CD14-positive monocyte (primary cell): Measurements from ENCODE around the gene LZTR1. TPM values are rescaled to one million over a fixed set of nuclear protein-coding genes. Genes with fewer than 3 reads are reported as not detected.
A peak's percentile ranks its signal among the peaks of the same experiment; 100 is the strongest.

Experiments used
- DNase-seq, 3 donors: peaks; one replicate each; pipeline ENCODE4 v3.0.0-alpha.2; 2011 to 2022
- H2AFZ ChIP-seq: 2 replicates; pipeline ENCODE4 v1.6.0; 2012; ENCODE audit warnings: mild to moderate bottlenecking, low read depth, low read length, inconsistent platforms; ENCODE audit not compliant: insufficient read depth, poor library complexity, severe bottlenecking
- H3K27ac ChIP-seq, 2 donors: 1 replicate in 1 of 2; 2 replicates in 1 of 2; pipeline ENCODE4 v1.5.1; 2012 to 2013; ENCODE audit warnings: low read length in 2 of 2, control low read depth in 1 of 2, inconsistent platforms in 1 of 2, low read depth in 1 of 2, mild to moderate bottlenecking in 1 of 2
- H3K27me3 ChIP-seq, 2 donors: one replicate each; pipeline versions ENCODE4 v1.6.0 to v1.6.1; 2011 to 2013; ENCODE audit warnings: low read length in 2 of 2; ENCODE audit not compliant: control insufficient read depth in 2 of 2, insufficient read depth in 2 of 2
- H3K36me3 ChIP-seq, 2 donors: replicated peaks in 1 of 2; 1 replicate in 1 of 2; 2 replicates in 1 of 2; pipeline versions ENCODE4 v1.5.1 to v1.6.1; 2012 to 2013; ENCODE audit warnings: low read length in 2 of 2, control low read depth in 1 of 2, inconsistent platforms in 1 of 2, mild to moderate bottlenecking in 1 of 2; ENCODE audit not compliant: insufficient read depth in 2 of 2, control insufficient read depth in 1 of 2
- H3K4me1 ChIP-seq, 2 donors: 1 replicate in 1 of 2; 2 replicates in 1 of 2; pipeline versions ENCODE4 v1.5.1 to v1.6.1; 2012 to 2013; ENCODE audit warnings: low read length in 2 of 2, control low read depth in 1 of 2, inconsistent platforms in 1 of 2, mild to moderate bottlenecking in 1 of 2, moderate library complexity in 1 of 2; ENCODE audit not compliant: insufficient read depth in 2 of 2, control insufficient read depth in 1 of 2
- H3K4me2 ChIP-seq: replicated peaks from 2 replicates; pipeline ENCODE3; 2012; ENCODE audit warnings: low read length, moderate library complexity, mild to moderate bottlenecking; ENCODE audit not compliant: poor library complexity, severe bottlenecking; ENCODE audit errors: extremely low read depth
- H3K4me3 ChIP-seq, 3 experiments: fragments of 200-600 bp in 1 of 3; sonication (generic) in 1 of 3; replicated peaks in 1 of 3; 1 replicate in 2 of 3; 2 replicates in 1 of 3; pipeline ENCODE4 v1.5.1; 2011 to 2013; ENCODE audit warnings: low read length in 3 of 3, mild to moderate bottlenecking in 3 of 3, control low read depth in 2 of 3, low read depth in 2 of 3, inconsistent platforms in 1 of 3, moderate library complexity in 1 of 3
- H3K79me2 ChIP-seq: 2 replicates; pipeline ENCODE4 v1.6.0; 2012; ENCODE audit warnings: mild to moderate bottlenecking, control low read depth, inconsistent platforms, low read length, moderate library complexity; ENCODE audit not compliant: insufficient read depth
- H3K9ac ChIP-seq: 2 replicates; pipeline ENCODE4 v1.6.0; 2017; ENCODE audit warnings: low read length, mild to moderate bottlenecking; ENCODE audit not compliant: insufficient read depth, poor library complexity, severe bottlenecking
- H3K9me3 ChIP-seq, 2 donors: replicated peaks in 1 of 2; 1 replicate in 1 of 2; 2 replicates in 1 of 2; pipeline versions ENCODE4 v1.5.1 to v1.6.1; 2012 to 2013; ENCODE audit warnings: low read length in 2 of 2, control low read depth in 1 of 2; ENCODE audit not compliant: control insufficient read depth in 1 of 2, insufficient read depth in 1 of 2
- H4K20me1 ChIP-seq: 2 replicates; pipeline ENCODE4 v1.6.0; 2012; ENCODE audit warnings: mild to moderate bottlenecking, low read length, control low read depth, moderate library complexity; ENCODE audit not compliant: insufficient read depth
- H3K27ac Mint-ChIP-seq, 7 donors: one replicate each; pipeline ENCODE4 v1.8.0; 2020; ENCODE audit warnings: mild to moderate bottlenecking in 7 of 7, mixed read lengths in 7 of 7, moderate library complexity in 6 of 7, inconsistent platforms in 2 of 7
- H3K27me3 Mint-ChIP-seq, 3 donors: one replicate each; pipeline ENCODE4 v1.8.0; 2021 to 2022; ENCODE audit warnings: low read depth in 3 of 3, mild to moderate bottlenecking in 3 of 3, mixed read lengths in 3 of 3, moderate library complexity in 3 of 3, inconsistent platforms in 1 of 3
- H3K36me3 Mint-ChIP-seq, 2 donors: one replicate each; pipeline ENCODE4 v1.8.0; 2020; ENCODE audit warnings: mixed read lengths in 2 of 2, inconsistent platforms in 1 of 2, mild to moderate bottlenecking in 1 of 2
- H3K4me1 Mint-ChIP-seq: one replicate; pipeline ENCODE4 v1.8.0; 2020; ENCODE audit warnings: mild to moderate bottlenecking, mixed read lengths
- H3K4me3 Mint-ChIP-seq, 2 donors: one replicate each; pipeline ENCODE4 v1.8.0; 2020; ENCODE audit warnings: mild to moderate bottlenecking in 2 of 2, mixed read lengths in 2 of 2, moderate library complexity in 1 of 2
- H3K9me3 Mint-ChIP-seq, 7 donors: one replicate each; pipeline ENCODE4 v1.8.0; 2020 to 2022; ENCODE audit warnings: mixed read lengths in 7 of 7, mild to moderate bottlenecking in 6 of 7, moderate library complexity in 6 of 7, inconsistent platforms in 2 of 7
- WGBS: methylation state at CpG from one replicate; pipeline ENCODE4 v1.1.5; 2013; ENCODE audit warnings: missing lambda C conversion rate; ENCODE audit not compliant: insufficient coverage; 5-methylcytosine and 5-hydroxymethylcytosine counted together
- intact Hi-C, 2 donors: fragments of 100-400 bp; cut with micrococcal nuclease; formaldehyde crosslinking; loops; one replicate each; pipeline versions ENCODE4 v1.15.0 to v1.15.1; 2023
- polyA plus RNA-seq, 3 donors: library from polyadenylated mRNA; depleted of rRNA in 1 of 3; unstranded in 2 of 3; stranded (reverse) in 1 of 3; fragments of 300-500 nt in 2 of 3; fragments of >200 nt in 1 of 3; fragmentation: Illumina TruSeq in 2 of 3; gene quantifications; 1 replicate in 2 of 3; 2 replicates in 1 of 3; pipeline ENCODE4 v1.2.3, GENCODE V29; 2012 to 2021
- TF ChIP-seq, protein P1 (sequence below): fragments of 200-600 bp; IDR thresholded peaks from one replicate; pipeline ENCODE4 v1.8.0; 2022; ENCODE audit warnings: antibody characterized with exemption, mild to moderate bottlenecking

The LZTR1 gene
- polyA plus RNA-seq, 3 donors: 7.1 to 63.3 (median 11.5) TPM

DNA sequence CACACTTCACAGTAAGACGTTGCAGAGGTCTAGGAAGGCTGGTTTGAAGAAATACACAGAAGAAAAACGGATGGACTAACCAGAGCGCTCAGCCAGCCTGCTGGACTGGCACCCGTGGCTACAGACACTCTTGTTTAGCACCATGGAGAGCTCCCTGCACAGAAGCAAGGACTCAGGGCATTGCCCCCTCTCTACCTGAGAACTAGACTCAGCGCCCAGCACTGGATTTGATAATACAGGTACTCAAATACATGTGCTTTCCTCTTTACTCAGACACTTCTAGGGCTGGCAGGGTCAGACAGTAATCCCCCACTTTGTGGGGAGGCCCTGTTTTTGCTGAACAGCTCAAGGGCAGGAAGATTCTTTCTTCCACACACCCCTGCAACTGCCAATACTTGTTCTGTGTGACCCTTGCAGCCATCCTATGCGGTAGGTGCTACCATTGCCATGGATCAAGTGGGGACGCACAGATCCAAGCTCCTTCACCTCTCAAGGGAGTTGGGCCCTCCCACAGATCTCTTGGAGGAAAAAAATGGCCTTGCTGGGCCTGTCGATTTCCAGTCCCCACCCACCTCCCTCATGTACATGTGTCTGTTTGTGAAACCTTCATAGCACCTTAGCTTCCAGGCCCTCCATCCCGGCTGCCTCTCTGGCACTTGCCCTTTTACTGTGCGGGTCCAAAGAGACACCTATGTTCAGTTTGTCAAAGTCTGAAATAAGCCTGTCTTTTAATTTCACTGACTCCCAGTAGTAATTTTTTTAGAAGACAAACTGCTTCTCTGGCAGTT lies 27.7 kb downstream of the LZTR1 start:
- H2AFZ ChIP-seq: no peak overlapping the region
- H3K9ac ChIP-seq: no peak overlapping the region
- Mint-ChIP-seq H3K4me1 (peaks cover 10% of the 10 kb centered on the region), H3K4me3 (no peak overlapping the region), H3K27ac (peak overlapping the region in 1 of 7 donors; percentile 26), H3K36me3 (no peaks in the 10 kb centered on the region), H3K9me3 (no peaks in the 10 kb centered on the region), H3K27me3 (peaks cover 11 to 19% (median 12%) of the 10 kb centered on the region in 3 donors)
- no peak overlapping the region for H3K4me3 ChIP-seq
- no peaks in the 10 kb centered on the region for H3K9me3 ChIP-seq
- no peak overlapping the region for H3K27ac ChIP-seq
- H3K4me1 ChIP-seq: peaks cover 13 to 15% of the 10 kb centered on the region in 2 donors
- H3K79me2 ChIP-seq: no peaks in the 10 kb centered on the region
- H3K27me3 ChIP-seq: peaks cover 0 to 8% of the 10 kb centered on the region in 2 donors
- 88% methylated on average over 8 of the region's 10 CpGs for WGBS
- no peak for DNase-seq
- no peaks in the 10 kb centered on the region for H4K20me1 ChIP-seq
- no peak overlapping the region for H3K4me2 ChIP-seq
- no peaks in the 10 kb centered on the region for H3K36me3 ChIP-seq
- intact Hi-C loops: loop anchor here in 1 of 2 donors (5.0 to 10.0 kb wide), 2 partner anchors 48 to 125 kb away; no protein-coding TSS in a partner anchor
- TF ChIP-seq, protein P1, sequence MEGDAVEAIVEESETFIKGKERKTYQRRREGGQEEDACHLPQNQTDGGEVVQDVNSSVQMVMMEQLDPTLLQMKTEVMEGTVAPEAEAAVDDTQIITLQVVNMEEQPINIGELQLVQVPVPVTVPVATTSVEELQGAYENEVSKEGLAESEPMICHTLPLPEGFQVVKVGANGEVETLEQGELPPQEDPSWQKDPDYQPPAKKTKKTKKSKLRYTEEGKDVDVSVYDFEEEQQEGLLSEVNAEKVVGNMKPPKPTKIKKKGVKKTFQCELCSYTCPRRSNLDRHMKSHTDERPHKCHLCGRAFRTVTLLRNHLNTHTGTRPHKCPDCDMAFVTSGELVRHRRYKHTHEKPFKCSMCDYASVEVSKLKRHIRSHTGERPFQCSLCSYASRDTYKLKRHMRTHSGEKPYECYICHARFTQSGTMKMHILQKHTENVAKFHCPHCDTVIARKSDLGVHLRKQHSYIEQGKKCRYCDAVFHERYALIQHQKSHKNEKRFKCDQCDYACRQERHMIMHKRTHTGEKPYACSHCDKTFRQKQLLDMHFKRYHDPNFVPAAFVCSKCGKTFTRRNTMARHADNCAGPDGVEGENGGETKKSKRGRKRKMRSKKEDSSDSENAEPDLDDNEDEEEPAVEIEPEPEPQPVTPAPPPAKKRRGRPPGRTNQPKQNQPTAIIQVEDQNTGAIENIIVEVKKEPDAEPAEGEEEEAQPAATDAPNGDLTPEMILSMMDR: no peak

DNA sequence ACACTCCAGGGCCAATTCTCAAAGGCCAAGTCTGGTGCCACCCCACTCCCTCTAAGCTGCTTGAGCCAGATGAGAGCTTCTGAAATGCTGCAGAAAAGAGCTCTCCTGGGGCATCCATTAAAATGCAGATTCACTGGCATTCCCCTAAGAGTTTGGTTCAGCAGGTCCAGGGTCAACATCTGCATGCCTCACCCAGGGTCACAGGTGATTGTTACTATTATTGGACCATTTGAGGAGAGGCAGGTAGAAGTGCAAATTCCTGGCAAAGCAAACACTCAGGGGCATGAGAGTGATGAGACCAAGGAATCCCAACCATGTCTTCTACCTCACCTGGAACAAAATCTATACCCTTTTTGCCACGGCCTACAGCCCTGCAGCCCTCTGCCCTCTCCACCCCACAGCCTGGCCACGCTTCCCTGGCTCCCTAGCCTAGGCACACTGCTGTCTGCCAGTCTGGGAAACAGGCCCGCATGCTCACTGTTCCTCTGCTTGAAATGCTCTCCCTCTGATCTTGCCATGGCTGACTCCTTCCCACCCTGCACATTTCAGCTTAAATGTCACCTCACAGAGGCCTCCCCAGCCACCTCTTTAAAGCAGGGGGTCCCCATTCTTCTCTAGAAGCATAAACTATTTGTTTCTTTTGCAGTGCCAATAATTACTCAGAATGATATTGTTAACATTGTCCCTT lies 28.5 kb downstream of the LZTR1 start:
- no peak for DNase-seq
- intact Hi-C loops: loop anchor here in 1 of 2 donors (5.0 to 10.0 kb wide), 2 partner anchors 48 to 126 kb away; no protein-coding TSS in a partner anchor
- no peak overlapping the region for H2AFZ ChIP-seq
- H4K20me1 ChIP-seq: no peaks in the 10 kb centered on the region
- H3K36me3 ChIP-seq: no peaks in the 10 kb centered on the region
- TF ChIP-seq, protein P1: no peak
- H3K4me3 Mint-ChIP-seq: no peak overlapping the region
- H3K4me1 Mint-ChIP-seq: peaks cover 13% of the 10 kb centered on the region
- H3K4me3 ChIP-seq: no peak overlapping the region
- H3K4me1 ChIP-seq: peaks cover 15 to 19% of the 10 kb centered on the region in 2 donors
- H3K9me3 ChIP-seq: no peaks in the 10 kb centered on the region
- H3K9me3 Mint-ChIP-seq: no peaks in the 10 kb centered on the region
- 83% methylated on average over 3 of the region's 3 CpGs for WGBS
- H3K9ac ChIP-seq: no peak overlapping the region
- H3K27ac ChIP-seq: no peak overlapping the region
- H3K27me3 ChIP-seq: peaks cover 0 to 14% of the 10 kb centered on the region in 2 donors
- no peaks in the 10 kb centered on the region for H3K36me3 Mint-ChIP-seq
- H3K27ac Mint-ChIP-seq: peak overlapping the region in 1 of 7 donors; percentile 26
- peaks cover 11 to 26% (median 12%) of the 10 kb centered on the region in 3 donors for H3K27me3 Mint-ChIP-seq
- no peak overlapping the region for H3K4me2 ChIP-seq
- H3K79me2 ChIP-seq: no peaks in the 10 kb centered on the region
